HFFc6 (cell line): ENCODE data around the gene DALRD3. TPM values are rescaled to one million over a fixed set of nuclear protein-coding genes. Genes with fewer than 3 reads are reported as not detected.
A peak's percentile ranks its signal among the peaks of the same experiment; 100 is the strongest.

Experiments used
- DNase-seq: peaks from one replicate; pipeline ENCODE4 v3.0.0-alpha.2; 2018
- H3K27ac Mint-ChIP-seq: 2 replicates; pipeline ENCODE4 v1.8.0; 2020; ENCODE audit warnings: mild to moderate bottlenecking, mixed read lengths
- H3K27me3 Mint-ChIP-seq: 2 replicates; pipeline ENCODE4 v1.8.0; 2021; ENCODE audit warnings: mild to moderate bottlenecking, moderate library complexity, mixed read lengths; ENCODE audit not compliant: insufficient read depth
- H3K36me3 Mint-ChIP-seq: 2 replicates; pipeline ENCODE4 v1.8.0; 2021; ENCODE audit warnings: low read depth, mixed read lengths
- H3K4me1 Mint-ChIP-seq: 2 replicates; pipeline ENCODE4 v1.8.0; 2020; ENCODE audit warnings: low read depth, mixed read lengths
- H3K4me3 Mint-ChIP-seq: 2 replicates; pipeline ENCODE4 v1.8.0; 2020; ENCODE audit warnings: mild to moderate bottlenecking, moderate library complexity, mixed read lengths
- H3K9me3 Mint-ChIP-seq: 2 replicates; pipeline ENCODE4 v1.8.0; 2020; ENCODE audit warnings: mild to moderate bottlenecking, mixed read lengths
- CTCF ChIP-seq: fragments of 200-600 bp; sonication (generic); IDR thresholded peaks from 2 replicates; pipeline ENCODE4 v1.5.0; 2021; ENCODE audit warnings: antibody characterized with exemption, mild to moderate bottlenecking
- total RNA-seq, 6 experiments: library from RNA; stranded (reverse); fragmentation: NEBNext Ultra II Directional; extraction: Animal tissue kit (Norgen Biotek cat#: 25700); gene quantifications; 2 replicates in 1 of 6; 3 replicates in 5 of 6; pipeline ENCODE4 v1.2.3, GENCODE V29; 2021

The DALRD3 gene
- total RNA-seq, 6 experiments from 2014 or later: 25.3 to 33.9 (median 29.5) TPM

- peak; percentile 24; the same call in 1 of the 2 replicates for TF ChIP-seq CTCF
- peaks cover 69% of the 10 kb centered on the region for H3K4me1 Mint-ChIP-seq
- peaks cover 14% of the 10 kb centered on the region for H3K27me3 Mint-ChIP-seq
- H3K27ac Mint-ChIP-seq: peak within 1 kb of the TSS; percentile 92
- peaks cover 3% of the 10 kb centered on the region; the same call in 1 of the 2 replicates for H3K9me3 Mint-ChIP-seq
- peaks cover 61% of the 10 kb centered on the region for H3K36me3 Mint-ChIP-seq
- H3K4me3 Mint-ChIP-seq: peak within 1 kb of the TSS; percentile 95
- peak; percentile 88 for DNase-seq
Observed at GRCh38 chr3:49028673-49029562, 10.5 kb upstream of the DALRD3 start, which contains the start of gene IMPDH2. IMPDH2 (minus strand) TSS chr3:49029398; CDS start chr3:49029350, 48 bp downstream.

- no peak for DNase-seq
- Mint-ChIP-seq H3K27me3 (peaks cover 13% of the 10 kb centered on the region), H3K27ac (peak overlapping the region; percentile 92), H3K9me3 (peaks cover 3% of the 10 kb centered on the region; the same call in 1 of the 2 replicates), H3K36me3 (peaks cover 65% of the 10 kb centered on the region), H3K4me3 (peak overlapping the region; percentile 95), H3K4me1 (peaks cover 75% of the 10 kb centered on the region)
- no peak for TF ChIP-seq CTCF
Observed at GRCh38 chr3:49028298-49028672, 9.9 kb upstream of the DALRD3 start.

GRCh38 chr3:49027634-49028033 lies 9.3 kb upstream of the DALRD3 start:
- Mint-ChIP-seq H3K27me3 (peaks cover 13% of the 10 kb centered on the region), H3K27ac (peak overlapping the region; percentile 92), H3K4me1 (peaks cover 74% of the 10 kb centered on the region), H3K36me3 (peaks cover 71% of the 10 kb centered on the region), H3K4me3 (peak overlapping the region; percentile 95), H3K9me3 (peaks cover 3% of the 10 kb centered on the region; the same call in 1 of the 2 replicates)
- no peak for TF ChIP-seq CTCF
- no peak for DNase-seq

GRCh38 chr3:49026536-49026935 lies 8.2 kb upstream of the DALRD3 start:
- H3K9me3 Mint-ChIP-seq: peaks cover 3% of the 10 kb centered on the region; the same call in 1 of the 2 replicates
- peaks cover 68% of the 10 kb centered on the region for H3K36me3 Mint-ChIP-seq
- no peak for TF ChIP-seq CTCF
- peak overlapping the region; percentile 52; the same call in 1 of the 2 replicates for H3K4me3 Mint-ChIP-seq
- H3K27me3 Mint-ChIP-seq: peaks cover 13% of the 10 kb centered on the region
- DNase-seq: no peak
- H3K27ac Mint-ChIP-seq: peak overlapping the region; percentile 92
- H3K4me1 Mint-ChIP-seq: peaks cover 66% of the 10 kb centered on the region

GRCh38 chr3:49025793-49026520 lies 7.6 kb upstream of the DALRD3 start:
- DNase-seq: no peak
- Mint-ChIP-seq H3K36me3 (peaks cover 64% of the 10 kb centered on the region), H3K4me1 (peaks cover 66% of the 10 kb centered on the region), H3K4me3 (0 out of 2 replicates have a peak overlapping the region, but pooled peaks have one; percentile 3), H3K27ac (peak overlapping the region; percentile 92), H3K27me3 (peaks cover 15% of the 10 kb centered on the region), H3K9me3 (peaks cover 3% of the 10 kb centered on the region; the same call in 1 of the 2 replicates)
- no peak for TF ChIP-seq CTCF
